HG03558 (cell line): ENCODE data around the gene SIPA1L3.

Experiments used
- ATAC-seq: cut with Tn5 transposase; IDR thresholded peaks from one replicate; pipeline ENCODE4 v1.9.1; 2021; ENCODE audit warnings: moderate number of reproducible peaks; ENCODE audit not compliant: unreplicated experiment; ENCODE audit errors: extremely low read depth

Gene SIPA1L3

GRCh38 chr19:38089440-38089839 is 182.4 kb downstream of the SIPA1L3 start:
- no peak for ATAC-seq

GRCh38 chr19:38093154-38093553 is 186.1 kb downstream of the SIPA1L3 start:
- ATAC-seq = no peak

GRCh38 chr19:38093587-38093986 is 186.6 kb downstream of the SIPA1L3 start:
- no peak for ATAC-seq

- ATAC-seq = no peak
These were observed 188.7 kb downstream of the SIPA1L3 start for GRCh38 chr19:38095411-38096308.

GRCh38 chr19:38099966-38100365 is 193.0 kb downstream of the SIPA1L3 start:
- no peak for ATAC-seq

- no peak for ATAC-seq
These were observed 193.6 kb downstream of the SIPA1L3 start for GRCh38 chr19:38100589-38100988.

GRCh38 chr19:38101723-38102122 is 194.7 kb downstream of the SIPA1L3 start:
- ATAC-seq = no peak

- no peak for ATAC-seq
These were observed 198.6 kb downstream of the SIPA1L3 start for GRCh38 chr19:38105574-38105973.

GRCh38 chr19:38107129-38107528 is 200.1 kb downstream of the SIPA1L3 start:
- no peak for ATAC-seq

- ATAC-seq = no peak
These were observed 204.9 kb downstream of the SIPA1L3 start for GRCh38 chr19:38111898-38112297.

GRCh38 chr19:38114651-38115050 is 207.6 kb downstream of the SIPA1L3 start:
- ATAC-seq = no peak

- ATAC-seq = no peak
These were observed 208.3 kb downstream of the SIPA1L3 start for GRCh38 chr19:38115271-38115802.

GRCh38 chr19:38118176-38118575 is 211.2 kb downstream of the SIPA1L3 start:
- ATAC-seq = no peak

GRCh38 chr19:38120471-38121025 is 213.5 kb downstream of the SIPA1L3 start:
- ATAC-seq = no peak

GRCh38 chr19:38122402-38123093 is 215.5 kb downstream of the SIPA1L3 start:
- no peak for ATAC-seq

GRCh38 chr19:38125238-38125637 is 218.2 kb downstream of the SIPA1L3 start:
- ATAC-seq = no peak

- ATAC-seq = no peak
These were observed 223.4 kb downstream of the SIPA1L3 start for GRCh38 chr19:38130399-38130798.

- no peak for ATAC-seq
These were observed 225.8 kb downstream of the SIPA1L3 start for GRCh38 chr19:38132781-38133180.

- no peak for ATAC-seq
These were observed 226.3 kb downstream of the SIPA1L3 start for GRCh38 chr19:38133319-38133718.

- ATAC-seq = no peak
These were observed 227.6 kb downstream of the SIPA1L3 start for GRCh38 chr19:38134540-38135149.
